OCI-LY1 (cell line): ENCODE data around the gene FGGY.

Experiments used
- CTCF ChIP-seq: fragments of 200-600 bp; sonication (generic), shearing (Covaris generic); IDR thresholded peaks from 2 replicates; pipeline ENCODE4 v1.5.1; 2017; ENCODE audit warnings: mild to moderate bottlenecking, antibody characterized with exemption, low read length, moderate library complexity, mixed read lengths
- EZH2 ChIP-seq: fragments of 200-600 bp; sonication (generic), shearing (Covaris generic); IDR thresholded peaks from 2 replicates; pipeline ENCODE4 v1.8.0; 2017; ENCODE audit warnings: borderline replicate concordance, mixed run types, mild to moderate bottlenecking, antibody characterized with exemption, low read length, moderate library complexity, mixed read lengths

DNA sequence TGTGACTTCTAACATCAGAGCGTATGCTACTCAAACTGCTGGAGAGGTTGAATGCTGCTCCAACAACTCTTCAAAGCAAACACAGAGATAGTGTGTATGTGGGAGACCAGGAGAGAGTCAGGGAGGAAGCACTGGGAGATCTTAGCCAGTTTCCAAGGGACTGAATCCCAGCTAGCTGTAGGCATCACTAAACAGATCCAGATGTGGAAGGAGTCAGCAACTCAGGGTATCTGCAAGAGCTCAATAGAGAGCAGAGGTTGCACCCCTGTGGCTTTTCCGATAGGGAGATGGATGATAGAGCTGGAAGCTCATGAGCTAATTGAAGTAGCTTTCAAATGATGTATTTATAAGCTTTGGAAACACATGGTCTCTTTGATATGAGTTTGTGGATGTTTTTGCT, 349.0 kb downstream of the FGGY start:
- TF ChIP-seq CTCF (no peak), EZH2 (no peak)
